Skeletal muscle tissue (tissue), 4 donors: Measurements from ENCODE around the gene STAM2. TPM values are rescaled to one million over a fixed set of nuclear protein-coding genes. Genes with fewer than 3 reads are reported as not detected.
"Not testable (repeated sequence)": the region's sequence is repeated elsewhere in the genome, so short reads cannot be mapped to it uniquely, and the experiment has no call there.

Source experiments
- H3K27ac ChIP-seq: one replicate; pipeline ENCODE4 v1.7.0; 2013; ENCODE audit warnings: mild to moderate bottlenecking, low read depth, low read length, inconsistent platforms
- H3K27me3 ChIP-seq, 3 donors: one replicate each; pipeline ENCODE4 v1.7.0; 2013; ENCODE audit warnings: low read length in 3 of 3; ENCODE audit not compliant: control insufficient read depth in 3 of 3, insufficient read depth in 3 of 3
- H3K36me3 ChIP-seq, 3 donors: one replicate each; pipeline ENCODE4 v1.7.0; 2013; ENCODE audit warnings: low read length in 3 of 3; ENCODE audit not compliant: control insufficient read depth in 3 of 3, insufficient read depth in 3 of 3
- H3K4me1 ChIP-seq, 3 donors: one replicate each; pipeline ENCODE4 v1.7.0; 2013; ENCODE audit warnings: low read length in 3 of 3, mild to moderate bottlenecking in 3 of 3; ENCODE audit not compliant: control insufficient read depth in 3 of 3, insufficient read depth in 3 of 3
- H3K4me3 ChIP-seq, 3 donors: one replicate each; pipeline ENCODE4 v1.7.0; 2013; ENCODE audit warnings: low read length in 3 of 3
- H3K9ac ChIP-seq, 3 donors: one replicate each; pipeline ENCODE4 v1.7.0; 2013; ENCODE audit warnings: low read length in 3 of 3, mild to moderate bottlenecking in 3 of 3, moderate library complexity in 2 of 3, low read depth in 1 of 3
- H3K9me3 ChIP-seq, 3 donors: one replicate each; pipeline ENCODE4 v1.7.0; 2013; ENCODE audit warnings: low read length in 3 of 3; ENCODE audit not compliant: control insufficient read depth in 3 of 3
- total RNA-seq: library from RNA; depleted of rRNA; stranded (reverse); fragments of >200 nt; gene quantifications from one replicate; pipeline ENCODE4 v1.2.3, GENCODE V29; 2014
- donor health status: Osteomylitis.

The STAM2 gene
- total RNA-seq, 1 donor from 2014 or later, result 28.2 TPM

GRCh38 chr2:152197508-152198284 lies 22.1 kb upstream of the STAM2 start:
- not testable (repeated sequence) for H3K27ac ChIP-seq, H3K9me3 ChIP-seq, H3K4me1 ChIP-seq, H3K4me3 ChIP-seq, H3K27me3 ChIP-seq, H3K36me3 ChIP-seq, H3K9ac ChIP-seq

- H3K9me3 ChIP-seq, result no peaks in the 10 kb centered on the region
- H3K4me3 ChIP-seq, result no peak overlapping the region
- H3K9ac ChIP-seq, result no peak overlapping the region
- no peaks in the 10 kb centered on the region for H3K36me3 ChIP-seq
- H3K27ac ChIP-seq, result no peak overlapping the region
- no peaks in the 10 kb centered on the region for H3K4me1 ChIP-seq
- no peaks in the 10 kb centered on the region for H3K27me3 ChIP-seq
Measured at GRCh38 chr2:152189622-152190495, 14.3 kb upstream of the STAM2 start.

- not testable (repeated sequence) for H3K27ac ChIP-seq, H3K4me1 ChIP-seq
Measured at GRCh38 chr2:152186808-152187207, 11.2 kb upstream of the STAM2 start.

GRCh38 chr2:152186262-152186661 lies 10.7 kb upstream of the STAM2 start:
- no peaks in the 10 kb centered on the region for H3K36me3 ChIP-seq
- H3K9me3 ChIP-seq, result no peaks in the 10 kb centered on the region
- no peak overlapping the region for H3K4me3 ChIP-seq
- H3K27me3 ChIP-seq, result no peaks in the 10 kb centered on the region
- H3K9ac ChIP-seq, result no peak overlapping the region
- H3K4me1 ChIP-seq, result no peaks in the 10 kb centered on the region
- H3K27ac ChIP-seq, result no peak overlapping the region

More at GRCh38 chr2:152186808-152187207, 11.2 kb upstream of the STAM2 start:
- not testable (repeated sequence) for H3K36me3 ChIP-seq, H3K27me3 ChIP-seq, H3K9ac ChIP-seq, H3K4me3 ChIP-seq, H3K9me3 ChIP-seq

DNA sequence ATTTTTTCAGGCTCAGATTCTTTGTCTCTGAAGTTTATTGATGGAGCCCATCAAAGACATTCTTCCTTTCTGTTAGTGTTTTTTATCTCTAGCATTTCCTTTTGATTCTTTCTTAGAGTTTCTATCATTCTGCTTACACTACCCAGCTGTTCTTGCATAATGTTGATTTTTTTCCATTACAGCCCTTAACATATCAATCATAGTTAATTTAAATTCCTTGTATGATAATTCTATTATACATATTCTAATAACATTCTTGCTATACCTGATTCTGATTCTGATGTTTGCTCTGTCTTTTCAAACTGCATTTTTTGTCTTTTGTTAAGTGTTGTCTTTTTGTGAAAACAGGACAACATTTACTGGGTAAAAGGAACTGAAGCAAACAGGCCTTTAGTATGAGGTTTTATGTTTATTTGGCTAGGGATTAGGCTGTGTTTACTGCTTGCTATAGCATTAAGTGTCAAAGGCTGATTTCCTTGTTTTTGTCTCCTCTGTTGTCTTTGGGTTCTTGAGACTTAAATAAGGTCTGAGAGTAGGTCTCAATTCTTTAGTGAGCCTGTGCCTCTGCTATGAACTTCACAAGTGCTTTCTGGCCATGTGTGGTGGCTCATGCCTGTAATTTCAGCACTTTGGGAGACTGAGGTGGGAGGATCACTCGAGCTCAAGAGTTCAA lies 8.0 kb upstream of the STAM2 start:
- Histone ChIP-seq H3K27me3 (no peaks in the 10 kb centered on the region), H3K27ac (no peak overlapping the region), H3K4me1 (no peaks in the 10 kb centered on the region), H3K36me3 (no peaks in the 10 kb centered on the region), H3K4me3 (no peak overlapping the region), H3K9me3 (no peaks in the 10 kb centered on the region), H3K9ac (no peak overlapping the region)

DNA sequence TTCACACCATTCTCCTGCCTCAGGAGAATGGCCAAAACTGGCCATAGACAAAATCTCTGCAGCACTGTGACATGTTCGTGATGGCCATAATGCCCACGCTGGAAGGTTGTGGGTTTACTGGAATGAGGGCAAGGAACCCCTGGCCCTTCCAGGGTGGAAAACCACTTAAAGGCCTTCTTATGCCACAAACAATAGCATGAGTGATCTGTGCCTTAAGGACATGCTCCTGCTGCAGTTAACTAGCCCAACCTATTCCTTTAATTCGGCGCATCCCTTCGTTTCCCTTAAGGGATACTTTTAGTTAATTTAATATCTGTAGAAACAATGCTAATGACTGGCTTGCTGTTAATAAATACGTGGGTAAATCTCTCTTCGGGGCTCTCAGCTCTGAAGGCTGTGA lies 2.1 kb upstream of the STAM2 start:
- H3K9me3 ChIP-seq, H3K36me3 ChIP-seq, H3K27me3 ChIP-seq, H3K9ac ChIP-seq, H3K27ac ChIP-seq, H3K4me3 ChIP-seq: not testable (repeated sequence)
- peaks cover 5 to 22% (median 11%) of the 10 kb centered on the region in 3 donors for H3K4me1 ChIP-seq

- H3K9ac ChIP-seq, result peak overlapping the region; percentile 92 to 98 (median 97)
- no peaks in the 10 kb centered on the region for H3K36me3 ChIP-seq
- no peaks in the 10 kb centered on the region for H3K9me3 ChIP-seq
- no peaks in the 10 kb centered on the region for H3K27me3 ChIP-seq
- H3K27ac ChIP-seq, result peak overlapping the region; percentile 99
- peaks cover 5 to 26% (median 17%) of the 10 kb centered on the region in 3 donors for H3K4me1 ChIP-seq
- peak overlapping the region; percentile 91 to 100 (median 99) for H3K4me3 ChIP-seq
Measured at GRCh38 chr2:152176113-152176714, 651 bp upstream of the STAM2 start.

- peaks cover 5 to 26% (median 17%) of the 10 kb centered on the region in 3 donors for H3K4me1 ChIP-seq
- no peaks in the 10 kb centered on the region for H3K36me3 ChIP-seq
- no peaks in the 10 kb centered on the region for H3K27me3 ChIP-seq
- peak overlapping the region; percentile 85 to 98 (median 97) for H3K9ac ChIP-seq
- H3K27ac ChIP-seq, result peak overlapping the region; percentile 99
- H3K4me3 ChIP-seq, result peak overlapping the region; percentile 85 to 100 (median 99)
- H3K9me3 ChIP-seq, result no peaks in the 10 kb centered on the region
Measured at GRCh38 chr2:152175012-152175367, 573 bp downstream of the STAM2 start.

GRCh38 chr2:152174574-152174973 lies 989 bp downstream of the STAM2 start:
- Histone ChIP-seq H3K9me3 (no peaks in the 10 kb centered on the region), H3K27ac (peak overlapping the region; percentile 99), H3K36me3 (no peaks in the 10 kb centered on the region), H3K27me3 (no peaks in the 10 kb centered on the region), H3K4me3 (peak overlapping the region; percentile 85 to 100 (median 99)), H3K4me1 (peaks cover 5 to 26% (median 17%) of the 10 kb centered on the region in 3 donors), H3K9ac (peak overlapping the region; percentile 85 to 98 (median 97))
